Measurements from ENCODE around the gene MAJIN. TPM values are rescaled to one million over a fixed set of nuclear protein-coding genes. Genes with fewer than 3 reads are reported as not detected.

The MAJIN gene
- total and polyA plus RNA-seq, 10 of the 15 experiments (the other 5 are each of a cell fraction or from before 2014, with no cell fraction given) = 0.10 TPM; not detected in 9

GRCh38 chr11:64906314-64906635 lies 65.6 kb downstream of the MAJIN start:
- ChIA-PET CTCF (no interaction called here), RAD21 (ENCODE audit: unreplicated experiment) (no interaction called here), POLR2A (no interaction called here), SMC1A (ENCODE audit: uncharacterized antibody, unreplicated experiment) (no interaction called here)
- Histone ChIP-seq H3K27me3 (replicated peaks in 1 of 2; ENCODE audit: control insufficient read depth in 2 of 2, insufficient read depth in 2 of 2, low read length in 1 of 2) (no peaks in the 10 kb centered on the region), H3K27ac (ENCODE audit: control insufficient read depth, insufficient read depth) (no peak overlapping the region), H3K36me3 (ENCODE audit: control insufficient read depth in 2 of 2, insufficient read depth in 2 of 2, low read length in 1 of 2) (peaks cover 0 to 7% of the 10 kb centered on the region in 2 experiments; a peak in 3 of 4 replicates), H3K4me1 (ENCODE audit: control insufficient read depth, insufficient read depth, low read length) (no peaks in the 10 kb centered on the region), H4K20me1 (ENCODE audit: control insufficient read depth, insufficient read depth) (no peaks in the 10 kb centered on the region), H2AFZ (ENCODE audit: control insufficient read depth, low read depth, low read length) (no peak overlapping the region), H3K9me3 (replicated peaks; ENCODE audit: control insufficient read depth, insufficient read depth, low read length) (no peaks in the 10 kb centered on the region), H3K9ac (ENCODE audit: control insufficient read depth, insufficient read depth, low read length) (no peak overlapping the region), H3K4me2 (ENCODE audit: control insufficient read depth, insufficient read depth) (no peak overlapping the region), H3K79me2 (ENCODE audit: control insufficient read depth, insufficient read depth, low read length) (no peaks in the 10 kb centered on the region), H3K4me3 (no peak overlapping the region)
- no TSS peak for BruUV-seq (replicated peaks)
- in situ Hi-C loops (cut with MboI) (no loop called here), intact Hi-C loops (cut with micrococcal nuclease; ENCODE audit: unreplicated experiment) (no loop called here)
- FAIRE-seq (no peak), ATAC-seq (no peak), DNase-seq (ENCODE audit: low read depth, low spot score) (no peak)
- TF ChIP-seq CREM (IDR thresholded peaks at IDR 0.05; ENCODE audit: low read depth) (no peak), PML (IDR thresholded peaks at IDR 0.05; ENCODE audit: low read length) (no peak)
- 87% methylated on average over 13 of the region's 13 CpGs for WGBS (ENCODE audit: insufficient coverage, insufficient replicate concordance, low lambda C conversion rate, missing lambda C conversion rate)

GRCh38 chr11:64905516-64906313 lies 66.2 kb downstream of the MAJIN start:
- Histone ChIP-seq H2AFZ (ENCODE audit: control insufficient read depth, low read depth, low read length) (no peak overlapping the region), H4K20me1 (ENCODE audit: control insufficient read depth, insufficient read depth) (no peaks in the 10 kb centered on the region), H3K27me3 (replicated peaks in 1 of 2; ENCODE audit: control insufficient read depth in 2 of 2, insufficient read depth in 2 of 2, low read length in 1 of 2) (no peaks in the 10 kb centered on the region), H3K9me3 (replicated peaks; ENCODE audit: control insufficient read depth, insufficient read depth, low read length) (no peaks in the 10 kb centered on the region), H3K9ac (ENCODE audit: control insufficient read depth, insufficient read depth, low read length) (no peak overlapping the region), H3K4me2 (ENCODE audit: control insufficient read depth, insufficient read depth) (no peak overlapping the region), H3K4me3 (no peak overlapping the region), H3K4me1 (ENCODE audit: control insufficient read depth, insufficient read depth, low read length) (peaks cover under 1% of the 10 kb centered on the region), H3K27ac (ENCODE audit: control insufficient read depth, insufficient read depth) (no peak overlapping the region), H3K79me2 (ENCODE audit: control insufficient read depth, insufficient read depth, low read length) (no peaks in the 10 kb centered on the region), H3K36me3 (ENCODE audit: control insufficient read depth in 2 of 2, insufficient read depth in 2 of 2, low read length in 1 of 2) (peaks cover 0 to 5% of the 10 kb centered on the region in 2 experiments; a peak in 3 of 4 replicates)
- no peak for FAIRE-seq
- in situ Hi-C loops (cut with MboI) (no loop called here), intact Hi-C loops (cut with micrococcal nuclease; ENCODE audit: unreplicated experiment) (no loop called here)
- CTCF ChIA-PET = interaction anchor here (0.7 kb wide), 1 partner anchor 57 kb away, joined by 3 read pairs; no protein-coding TSS in a partner anchor
- SMC1A ChIA-PET (ENCODE audit: uncharacterized antibody, unreplicated experiment) = no interaction called here
- ATAC-seq = no peak
- no TSS peak for BruUV-seq (replicated peaks)
- 91% methylated on average over 24 of the region's 25 CpGs for WGBS (ENCODE audit: insufficient coverage, insufficient replicate concordance, low lambda C conversion rate, missing lambda C conversion rate)
- POLR2A ChIA-PET = no interaction called here
- DNase-seq (ENCODE audit: low read depth, low spot score) = no peak
- RAD21 ChIA-PET (ENCODE audit: unreplicated experiment) = no interaction called here
- TF ChIP-seq SREBF1 (IDR thresholded peaks at IDR 0.05; ENCODE audit: low read length) = no peak
- TF ChIP-seq ZNF592 (IDR thresholded peaks at IDR 0.05) = no peak
- no peak for TF ChIP-seq EP300 (IDR thresholded peaks at IDR 0.05; ENCODE audit: borderline replicate concordance in 1 of 2, control insufficient read depth in 1 of 2, low read depth in 2 of 2, low read length in 2 of 2)
- TF ChIP-seq STAT3 (IDR thresholded peaks at IDR 0.05; ENCODE audit: low read depth, low read length) = no peak
- TF ChIP-seq RELA (IDR thresholded peaks at IDR 0.05; ENCODE audit: borderline replicate concordance, partially characterized antibody) = no peak
- no peak for TF ChIP-seq RELB (IDR thresholded peaks at IDR 0.05; ENCODE audit: low read depth)
- TF ChIP-seq ATF3 (IDR thresholded peaks at IDR 0.05; ENCODE audit: borderline replicate concordance, extremely low read depth, low read depth, low read length) = no peak
